Endothelial cell of umbilical vein (primary cell): ENCODE measurements around the gene RANBP3. TPM values are rescaled to one million over a fixed set of nuclear protein-coding genes. Genes with fewer than 3 reads are reported as not detected.
A peak's percentile ranks its signal among the peaks of the same experiment; 100 is the strongest.

ENCODE experiments used
- BruUV-seq: library from RNA; stranded (reverse); fragments of 400-500 nt; replicated peaks from 2 replicates; lab custom pipeline; 2021; lab: Mats Ljungman, UMichigan
- CTCF ChIA-PET: fragments of 300-600, 350-600 bp; sonication (Branson Sonifier 250); formaldehyde crosslinking; loops from one replicate; lab custom pipeline; 2021; ENCODE audit warnings: antibody characterized with exemption, inconsistent platforms; lab: Charles Lee
- POLR2A ChIA-PET: fragments of 300-600, 350-600 bp; sonication (Branson Sonifier 250); formaldehyde crosslinking; loops from one replicate; lab custom pipeline; 2021; ENCODE audit warnings: antibody characterized with exemption, inconsistent platforms; lab: Charles Lee
- DNase-seq: peaks from one replicate; pipeline ENCODE4 v3.0.0-alpha.2; 2011; ENCODE audit warnings: low read depth, low spot score
- FAIRE-seq: peaks from 2 replicates; lab custom pipeline; 2011; peaks lifted over from hg19 to GRCh38; lab: Jason Lieb, UNC
- H2AFZ ChIP-seq: 2 replicates; pipeline ENCODE4 v1.6.0; 2012; ENCODE audit warnings: low read depth, low read length, control low read depth, inconsistent platforms
- H3K27ac ChIP-seq: 2 replicates; pipeline ENCODE4 v1.5.1; 2011; ENCODE audit warnings: low read depth, mild to moderate bottlenecking, control low read depth, low read length, moderate library complexity; ENCODE audit not compliant: insufficient read depth
- H3K27me3 ChIP-seq, 2 experiments: 2 replicates each; pipeline versions ENCODE4 v1.6.0 to v1.6.1; 2011; ENCODE audit warnings: low read length in 2 of 2, mixed read lengths in 1 of 2; ENCODE audit not compliant: control insufficient read depth in 2 of 2, insufficient read depth in 2 of 2
- H3K36me3 ChIP-seq, 2 experiments: 2 replicates in 1 of 2; 3 replicates in 1 of 2; pipeline ENCODE4 v1.5.1; 2011; ENCODE audit warnings: low read length in 2 of 2, mild to moderate bottlenecking in 1 of 2, moderate library complexity in 1 of 2; ENCODE audit not compliant: control insufficient read depth in 2 of 2, insufficient read depth in 2 of 2; ENCODE audit errors: extremely low read depth in 1 of 2
- H3K4me1 ChIP-seq: 3 replicates; pipeline ENCODE4 v1.5.1; 2011; ENCODE audit warnings: mild to moderate bottlenecking, low read length; ENCODE audit not compliant: control insufficient read depth, insufficient read depth; ENCODE audit errors: extremely low read depth
- H3K4me2 ChIP-seq: 2 replicates; pipeline ENCODE4 v1.6.1; 2011; ENCODE audit warnings: low read length, control low read depth, mixed read lengths; ENCODE audit not compliant: insufficient read depth
- H3K4me3 ChIP-seq, 3 experiments: fragments of 200-600 bp in 1 of 3; sonication (generic), shearing (Covaris generic) in 1 of 3; replicated peaks in 1 of 3; 2 replicates each; pipeline ENCODE4 v1.5.1; 2011 to 2016; ENCODE audit warnings: control low read depth in 3 of 3, low read length in 3 of 3, mild to moderate bottlenecking in 2 of 3, inconsistent platforms in 1 of 3, low read depth in 1 of 3, moderate library complexity in 1 of 3; ENCODE audit not compliant: insufficient read depth in 1 of 3
- H3K79me2 ChIP-seq: 2 replicates; pipeline ENCODE4 v1.6.0; 2012; ENCODE audit warnings: low read length, inconsistent platforms; ENCODE audit not compliant: control insufficient read depth, insufficient read depth
- H3K9ac ChIP-seq: replicated peaks from 2 replicates; pipeline ENCODE3; 2011; ENCODE audit warnings: low read length, control low read depth; ENCODE audit not compliant: insufficient read depth; ENCODE audit errors: extremely low read depth
- H3K9me1 ChIP-seq: replicated peaks from 3 replicates; pipeline ENCODE4 v1.6.0; 2011; ENCODE audit warnings: mild to moderate bottlenecking, low read length; ENCODE audit not compliant: control insufficient read depth, insufficient read depth; ENCODE audit errors: extremely low read depth
- H3K9me3 ChIP-seq: replicated peaks from 2 replicates; pipeline ENCODE4 v1.5.1; 2012; ENCODE audit warnings: low read length, inconsistent platforms; ENCODE audit not compliant: control insufficient read depth, insufficient read depth
- H4K20me1 ChIP-seq: replicated peaks from 2 replicates; pipeline ENCODE3; 2011; ENCODE audit warnings: mild to moderate bottlenecking, low read length; ENCODE audit not compliant: control insufficient read depth, insufficient read depth; ENCODE audit errors: extremely low read depth
- EZH2 ChIP-seq: IDR thresholded peaks from 2 replicates; pipeline ENCODE4 v1.6.1; 2012; ENCODE audit warnings: borderline replicate concordance, low read depth, mild to moderate bottlenecking, moderate library complexity, low read length, inconsistent platforms; ENCODE audit not compliant: severe bottlenecking
- GATA2 ChIP-seq: IDR thresholded peaks from 2 replicates; pipeline ENCODE4 v1.7.0; 2011; ENCODE audit warnings: low read depth, mild to moderate bottlenecking, moderate library complexity, mixed read lengths, low read length; ENCODE audit not compliant: insufficient read length, insufficient read depth
- dilution Hi-C: fragments of 300-500 bp; cut with MboI; formaldehyde crosslinking; loops from one replicate; pipeline ENCODE4 v1.15.0; 2019; ENCODE audit warnings: low sequenced_read_pairs; ENCODE audit not compliant: extremely low pct_ligation_motif_present
- intact Hi-C: fragments of 100-400 bp; cut with micrococcal nuclease; formaldehyde crosslinking; loops from one replicate; pipeline ENCODE4 v1.10.0; 2022
- polyA plus RNA-seq, 4 experiments: library from polyadenylated mRNA; depleted of rRNA in 3 of 4; stranded (reverse) in 3 of 4; unstranded in 1 of 4; fragments of >200 nt; gene quantifications; 2 replicates each; pipeline versions ENCODE4 v1.2.1 to v1.2.3, GENCODE V29; 2011 to 2012; ENCODE audit warnings: missing spikeins in 1 of 4
- total RNA-seq: library from RNA; stranded (reverse); gene quantifications from 2 replicates; pipeline ENCODE4 v1.2.3, GENCODE V29; 2021
- TF ChIP-seq, protein P1 (sequence below): IDR thresholded peaks from 2 replicates; pipeline ENCODE4 v1.6.1; 2011; ENCODE audit not compliant: insufficient read depth, insufficient read length
- TF ChIP-seq, protein P2 (sequence below), 2 donors: IDR thresholded peaks; 1 replicate in 1 of 2; 2 replicates in 1 of 2; pipeline ENCODE4 v1.5.1; 2011; ENCODE audit warnings: low read length in 2 of 2, mild to moderate bottlenecking in 2 of 2, moderate library complexity in 2 of 2, control low read depth in 1 of 2, inconsistent platforms in 1 of 2, low read depth in 1 of 2; ENCODE audit not compliant: insufficient read depth in 1 of 2; ENCODE audit errors: extremely low read depth in 1 of 2

RANBP3 gene
- total and polyA plus RNA-seq, 2 donors (not counting 3 experiments of a cell fraction or from before 2014, with no cell fraction given): 72.3 to 85.3 TPM

DNA sequence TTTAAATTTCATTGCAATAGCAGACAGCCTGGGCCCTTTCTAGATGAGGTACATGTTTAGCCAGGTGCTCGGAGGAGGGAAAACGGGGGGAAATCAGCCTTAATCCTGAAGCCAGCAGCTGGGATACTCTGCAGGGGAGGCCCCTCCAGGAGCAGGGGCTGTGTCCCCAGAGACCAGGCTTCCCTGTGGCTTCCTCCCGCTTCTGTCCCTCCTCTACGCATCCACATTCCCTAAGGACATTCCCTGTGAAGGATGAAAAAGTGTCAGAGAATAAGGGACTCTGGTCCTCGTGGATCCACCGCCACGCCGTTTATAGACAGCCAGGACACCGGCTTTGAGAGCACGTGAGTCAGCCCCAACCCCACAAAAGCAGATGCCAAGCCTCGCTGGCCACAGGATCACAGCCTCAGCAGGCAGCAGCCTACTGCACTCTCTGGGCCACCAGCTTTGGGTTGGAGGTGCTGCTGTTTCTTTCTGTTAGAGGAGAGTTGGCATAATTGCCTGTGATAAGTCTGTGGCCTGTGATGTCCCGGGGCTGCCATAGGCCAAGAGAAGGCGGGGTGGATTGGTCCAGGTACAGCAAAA is 36.7 kb upstream of the RANBP3 start:
- Histone ChIP-seq H3K9me3 (no peaks in the 10 kb centered on the region), H3K9ac (no peak overlapping the region), H3K27me3 (no peaks in the 10 kb centered on the region), H3K36me3 (peaks cover 0 to 3% of the 10 kb centered on the region in 2 experiments), H3K4me1 (peaks cover 14% of the 10 kb centered on the region), H4K20me1 (no peaks in the 10 kb centered on the region), H2AFZ (no peak overlapping the region), H3K79me2 (no peaks in the 10 kb centered on the region), H3K4me2 (no peak overlapping the region), H3K27ac (peak overlapping the region; percentile 64), H3K4me3 (no peak overlapping the region), H3K9me1 (no peaks in the 10 kb centered on the region)
- intact Hi-C loops (no loop called here), dilution Hi-C loops (no loop called here)
- TF ChIP-seq GATA2: no peak
- no peak for TF ChIP-seq EZH2
- TF ChIP-seq, protein P1, sequence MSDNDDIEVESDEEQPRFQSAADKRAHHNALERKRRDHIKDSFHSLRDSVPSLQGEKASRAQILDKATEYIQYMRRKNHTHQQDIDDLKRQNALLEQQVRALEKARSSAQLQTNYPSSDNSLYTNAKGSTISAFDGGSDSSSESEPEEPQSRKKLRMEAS: no peak
- TF ChIP-seq, protein P2, sequence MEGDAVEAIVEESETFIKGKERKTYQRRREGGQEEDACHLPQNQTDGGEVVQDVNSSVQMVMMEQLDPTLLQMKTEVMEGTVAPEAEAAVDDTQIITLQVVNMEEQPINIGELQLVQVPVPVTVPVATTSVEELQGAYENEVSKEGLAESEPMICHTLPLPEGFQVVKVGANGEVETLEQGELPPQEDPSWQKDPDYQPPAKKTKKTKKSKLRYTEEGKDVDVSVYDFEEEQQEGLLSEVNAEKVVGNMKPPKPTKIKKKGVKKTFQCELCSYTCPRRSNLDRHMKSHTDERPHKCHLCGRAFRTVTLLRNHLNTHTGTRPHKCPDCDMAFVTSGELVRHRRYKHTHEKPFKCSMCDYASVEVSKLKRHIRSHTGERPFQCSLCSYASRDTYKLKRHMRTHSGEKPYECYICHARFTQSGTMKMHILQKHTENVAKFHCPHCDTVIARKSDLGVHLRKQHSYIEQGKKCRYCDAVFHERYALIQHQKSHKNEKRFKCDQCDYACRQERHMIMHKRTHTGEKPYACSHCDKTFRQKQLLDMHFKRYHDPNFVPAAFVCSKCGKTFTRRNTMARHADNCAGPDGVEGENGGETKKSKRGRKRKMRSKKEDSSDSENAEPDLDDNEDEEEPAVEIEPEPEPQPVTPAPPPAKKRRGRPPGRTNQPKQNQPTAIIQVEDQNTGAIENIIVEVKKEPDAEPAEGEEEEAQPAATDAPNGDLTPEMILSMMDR (IDR thresholded peaks at IDR 0.05; ENCODE audit: extremely low read depth in 1 of 2, insufficient read depth in 1 of 2, low read depth in 1 of 2, low read length in 2 of 2): no peak
- POLR2A ChIA-PET: no interaction called here
- no peak for FAIRE-seq
- CTCF ChIA-PET: interaction anchor here (1.3 to 3.0 kb wide), 6 partner anchors 8 to 211 kb away, joined by 3 to 63 read pairs (median 8); no protein-coding TSS in a partner anchor
- BruUV-seq: no TSS peak
- no peak for DNase-seq
